ENCODE measurements around the gene THTPA. TPM values are rescaled to one million over a fixed set of nuclear protein-coding genes. Genes with fewer than 3 reads are reported as not detected.

Gene THTPA
- total RNA-seq, 1 experiment from 2014 or later, result 12.3 TPM

Other genes starting within 250 kb of the THTPA start
- gene BCL2L2, start 249.4 kb upstream of the THTPA start, total RNA-seq (2014; rRNA removed; shearing (Covaris generic)), result 19.0 and 22.3 TPM in 2 replicates
- 129 and 141 TPM in 2 replicates for gene PABPN1, start 234.8 kb upstream of the THTPA start, total RNA-seq (2014; rRNA removed; shearing (Covaris generic))
- gene SLC22A17, start 203.4 kb upstream of the THTPA start, total RNA-seq (2014; rRNA removed; shearing (Covaris generic)), result 2.7 and 2.8 TPM in 2 replicates
- gene EFS, start 191.1 kb upstream of the THTPA start, total RNA-seq (2014; rRNA removed; shearing (Covaris generic)), result 22.5 and 26.4 TPM in 2 replicates
- gene IL25, start 183.5 kb upstream of the THTPA start, total RNA-seq (2014; rRNA removed; shearing (Covaris generic)), result not detected in 2 replicates
- gene CMTM5, start 179.2 kb upstream of the THTPA start, total RNA-seq (2014; rRNA removed; shearing (Covaris generic)), result 0.32 and 0.46 TPM in 2 replicates
- gene MYH6, start 148.0 kb upstream of the THTPA start, total RNA-seq (2014; rRNA removed; shearing (Covaris generic)), result not detected in 2 replicates
- gene MYH7, start 120.6 kb upstream of the THTPA start, total RNA-seq (2014; rRNA removed; shearing (Covaris generic)), result 0.20 and 0.23 TPM in 2 replicates
- gene NGDN, start 86.6 kb upstream of the THTPA start, total RNA-seq (2014; rRNA removed; shearing (Covaris generic)), result 76.5 and 85.2 TPM in 2 replicates
- 0.04 and 0.05 TPM in 2 replicates for gene ZFHX2, start 4.5 kb upstream of the THTPA start, total RNA-seq (2014; rRNA removed; shearing (Covaris generic))
- gene AP1G2, start 11.5 kb downstream of the THTPA start, total RNA-seq (2014; rRNA removed; shearing (Covaris generic)), result not detected in 2 replicates
- 0.10 TPM in 2 replicates for gene JPH4, start 22.5 kb downstream of the THTPA start, total RNA-seq (2014; rRNA removed; shearing (Covaris generic))
- gene DHRS2, start 80.1 kb downstream of the THTPA start, total RNA-seq (2014; rRNA removed; shearing (Covaris generic)), result 0.84 and 0.99 TPM in 2 replicates

All from SJCRH30 (cell line).